Hematopoietic multipotent progenitor cell treated with erythropoietin and hydrocortisone succinate and interleukin-3 and kit ligand, for 6 days (in vitro differentiated cells): ENCODE data around the gene TRAPPC10.
A peak's percentile ranks its signal among the peaks of the same experiment; 100 is the strongest.

Source experiments
- DNase-seq: peaks from one replicate; pipeline ENCODE4 v3.0.0-alpha.2; 2015

TRAPPC10 gene

GRCh38 chr21:43983860-43984420 lies 28.2 kb upstream of the TRAPPC10 start:
- no peak for DNase-seq

GRCh38 chr21:43984905-43985689 lies 27.0 kb upstream of the TRAPPC10 start:
- DNase-seq: peak; percentile 14

DNA sequence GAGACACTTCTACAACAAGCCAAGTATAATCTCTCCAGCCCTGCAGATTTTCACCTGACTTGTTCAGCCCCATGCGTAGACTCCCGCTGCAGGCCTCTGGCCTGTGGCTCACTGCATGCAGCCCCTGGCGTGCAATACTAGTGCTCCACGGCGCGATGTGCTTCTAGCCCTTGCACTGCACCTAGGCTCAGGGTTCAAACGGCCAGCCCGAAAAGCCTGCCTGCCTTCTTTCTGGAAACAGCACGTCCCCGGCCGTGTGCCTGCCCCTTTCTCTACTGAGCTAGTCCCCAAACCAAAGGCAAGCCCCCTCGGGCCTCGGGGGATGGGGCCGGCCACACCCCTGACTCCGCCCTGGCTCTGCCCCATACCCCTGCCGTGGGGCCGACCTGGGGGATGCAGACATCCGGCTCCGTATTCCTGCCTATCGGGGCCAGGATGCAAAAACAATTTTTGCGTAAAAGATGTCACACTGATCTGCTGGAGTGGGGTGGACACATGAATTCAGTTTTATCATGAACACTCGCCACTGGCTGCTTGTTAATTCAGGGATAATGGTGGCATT lies 26.3 kb upstream of the TRAPPC10 start:
- no peak for DNase-seq

DNA sequence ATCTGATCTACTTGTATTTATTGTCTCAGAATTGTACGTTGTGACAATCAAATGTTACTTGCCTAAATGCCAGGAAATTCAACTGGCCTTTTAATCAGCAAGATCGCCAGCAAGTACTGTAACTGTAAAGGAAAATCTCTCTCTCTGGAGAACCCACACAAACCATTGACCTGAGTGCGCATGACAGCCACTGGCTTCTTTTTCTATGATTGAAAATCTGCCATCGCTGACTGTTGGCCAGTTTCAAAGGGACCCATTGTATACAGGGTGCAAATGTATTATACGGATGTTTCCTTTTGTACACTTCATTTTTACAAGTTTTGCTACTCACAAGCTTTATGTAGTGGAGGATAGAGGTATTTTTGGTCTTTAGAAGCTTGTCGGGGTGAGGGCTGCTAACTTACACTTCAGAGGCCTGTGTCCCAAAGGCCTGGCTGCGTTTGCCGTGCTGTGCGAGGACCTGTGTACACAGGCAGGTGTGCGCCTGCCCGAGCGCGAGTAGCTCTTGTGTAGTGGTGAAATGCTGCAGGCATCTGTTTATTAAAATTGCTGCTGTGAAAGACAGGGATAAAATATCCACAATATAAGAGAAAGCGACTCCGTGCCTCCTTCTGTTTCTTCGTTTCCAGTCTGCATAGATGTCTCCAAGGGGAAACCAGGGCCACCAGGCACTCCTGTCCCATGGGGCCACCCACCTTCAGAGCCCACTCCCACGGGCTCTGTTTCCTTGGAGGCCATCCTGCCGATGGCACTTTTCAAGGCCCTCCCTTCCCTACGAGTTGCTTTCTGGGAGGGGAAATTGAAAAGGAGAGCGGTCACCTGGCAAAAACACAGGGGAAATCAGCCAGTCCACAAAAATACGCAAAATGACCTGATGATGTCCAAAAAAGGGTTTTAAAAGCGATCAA lies 25.3 kb upstream of the TRAPPC10 start:
- no peak for DNase-seq

DNA sequence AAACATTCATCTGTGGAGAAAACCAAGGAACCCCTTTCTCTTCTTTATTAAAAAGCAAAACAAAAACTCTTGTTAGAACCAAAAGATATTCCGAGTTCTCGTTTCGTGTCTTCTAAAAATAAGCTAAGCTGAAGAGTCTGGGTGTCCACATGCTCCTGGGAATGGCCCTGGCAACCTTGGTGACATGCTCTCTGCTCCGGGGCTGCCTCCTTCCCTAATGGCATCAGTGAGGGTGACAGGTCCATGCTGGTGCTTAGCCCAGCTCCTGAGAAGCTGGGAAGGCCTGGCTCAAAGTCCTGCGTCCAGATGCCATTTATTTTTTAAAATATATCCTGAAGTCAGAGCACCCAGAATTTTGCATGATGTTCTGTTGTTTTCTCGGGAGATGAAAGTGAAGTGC lies 24.6 kb upstream of the TRAPPC10 start:
- DNase-seq: no peak

DNA sequence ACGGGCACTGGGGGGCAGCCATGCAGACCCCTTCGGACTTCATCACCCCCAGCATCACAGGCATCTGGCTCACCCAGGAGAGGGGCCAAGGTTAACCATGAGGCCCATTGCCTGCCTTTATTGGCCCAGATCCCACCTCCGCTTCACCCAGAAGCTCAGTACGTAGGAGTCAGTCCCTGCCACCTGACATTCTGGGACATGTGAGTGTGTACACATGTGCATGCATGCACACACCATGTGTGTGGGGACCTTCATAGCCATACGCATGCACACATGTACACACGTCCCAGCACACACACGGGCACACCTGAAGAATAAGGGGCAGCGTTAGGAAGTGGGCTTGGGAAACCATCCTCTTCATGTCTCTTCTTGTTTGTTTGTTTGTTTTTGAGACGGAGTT lies 24.1 kb upstream of the TRAPPC10 start:
- DNase-seq: no peak

- DNase-seq: no peak
Observed at GRCh38 chr21:43988506-43989230, 23.4 kb upstream of the TRAPPC10 start.

DNA sequence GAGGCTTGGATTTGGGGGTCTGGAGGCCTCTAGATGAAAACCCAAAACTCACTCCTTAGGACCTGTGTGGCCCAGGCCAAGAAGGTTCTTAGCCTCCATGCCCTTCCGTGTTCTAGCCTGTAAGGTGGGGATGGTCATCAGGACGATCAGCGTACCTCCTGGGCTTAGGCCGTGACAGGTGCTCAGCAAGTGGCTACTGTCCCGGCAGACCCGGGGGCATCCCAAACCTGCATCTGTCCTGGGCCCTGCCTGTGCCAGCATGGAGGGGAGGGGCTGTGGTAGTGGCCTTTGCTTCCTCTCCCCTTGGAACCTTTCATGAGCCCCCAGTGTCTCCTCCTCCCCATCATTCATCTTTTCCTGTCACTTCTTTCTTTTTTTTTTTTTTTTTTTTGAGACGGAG lies 22.7 kb upstream of the TRAPPC10 start:
- no peak for DNase-seq

DNA sequence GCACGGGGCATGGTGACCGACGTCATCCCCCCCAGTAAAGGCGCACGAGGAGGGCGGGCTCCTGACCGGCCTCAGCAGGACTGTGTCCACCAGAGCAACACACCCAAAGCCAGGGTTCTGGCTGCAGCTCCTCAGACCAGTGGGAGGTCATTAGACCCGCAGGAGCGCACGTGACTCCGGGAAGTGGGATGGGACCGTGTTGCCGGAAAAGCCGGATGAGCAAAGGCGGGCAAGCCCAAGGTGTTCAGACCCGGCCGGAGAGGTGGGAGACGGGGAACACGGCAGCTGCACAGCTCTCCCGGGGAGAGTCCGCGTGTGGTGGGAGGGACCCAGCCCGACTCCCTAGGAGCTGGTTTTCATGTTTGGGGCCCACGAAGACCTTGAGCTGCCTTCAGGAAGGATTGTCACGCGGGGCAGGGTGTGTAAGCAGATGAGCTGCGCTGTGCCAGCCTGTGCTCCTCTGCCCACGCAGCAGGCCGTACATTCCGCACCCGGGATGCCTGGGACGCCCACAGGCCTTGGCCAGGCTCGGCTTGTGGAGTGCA lies 20.6 kb upstream of the TRAPPC10 start:
- DNase-seq: no peak

DNA sequence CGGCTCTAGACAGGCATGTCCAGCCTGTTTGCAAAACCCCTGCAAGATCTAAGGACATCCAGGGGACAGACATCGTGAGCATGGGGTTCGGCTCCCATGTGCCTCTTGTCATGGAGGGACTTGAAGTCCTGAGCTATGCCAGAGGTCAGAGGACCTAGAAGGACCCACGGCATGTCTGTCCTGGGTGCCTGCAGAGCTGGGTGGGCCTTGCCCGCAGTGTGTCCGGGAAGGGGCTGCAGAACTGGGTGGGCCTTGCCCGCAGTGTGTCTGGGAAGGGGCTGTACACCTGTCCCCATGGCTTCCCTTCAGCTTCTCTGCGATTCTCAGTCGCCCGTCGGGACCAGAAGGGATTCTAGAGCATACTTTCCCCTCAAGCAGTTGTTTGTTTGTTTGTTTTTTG lies 20.0 kb upstream of the TRAPPC10 start:
- no peak for DNase-seq

- no peak for DNase-seq
Observed at GRCh38 chr21:43993420-43993934, 18.6 kb upstream of the TRAPPC10 start.

- no peak for DNase-seq
Observed at GRCh38 chr21:43994085-43994484, 18.0 kb upstream of the TRAPPC10 start.

DNA sequence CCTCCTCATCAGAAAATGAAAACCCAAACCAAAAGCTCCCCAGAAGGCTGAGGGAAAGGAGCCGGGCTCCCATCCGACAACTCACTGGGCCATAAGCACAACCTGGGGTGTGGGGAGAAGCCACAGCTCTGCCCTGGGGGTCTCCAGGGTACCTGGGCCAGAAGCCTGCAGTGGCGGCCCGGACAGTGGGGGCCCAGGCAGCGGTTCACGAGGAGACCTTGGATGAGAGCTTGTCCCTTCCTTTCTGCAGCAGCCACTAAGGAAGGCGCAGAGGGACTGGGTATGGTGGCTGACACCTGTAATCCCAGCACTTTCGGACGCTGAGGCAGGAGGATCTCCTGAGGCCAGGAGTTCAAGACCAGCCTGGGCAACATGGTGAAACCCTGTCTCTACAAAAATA lies 17.5 kb upstream of the TRAPPC10 start:
- no peak for DNase-seq

DNA sequence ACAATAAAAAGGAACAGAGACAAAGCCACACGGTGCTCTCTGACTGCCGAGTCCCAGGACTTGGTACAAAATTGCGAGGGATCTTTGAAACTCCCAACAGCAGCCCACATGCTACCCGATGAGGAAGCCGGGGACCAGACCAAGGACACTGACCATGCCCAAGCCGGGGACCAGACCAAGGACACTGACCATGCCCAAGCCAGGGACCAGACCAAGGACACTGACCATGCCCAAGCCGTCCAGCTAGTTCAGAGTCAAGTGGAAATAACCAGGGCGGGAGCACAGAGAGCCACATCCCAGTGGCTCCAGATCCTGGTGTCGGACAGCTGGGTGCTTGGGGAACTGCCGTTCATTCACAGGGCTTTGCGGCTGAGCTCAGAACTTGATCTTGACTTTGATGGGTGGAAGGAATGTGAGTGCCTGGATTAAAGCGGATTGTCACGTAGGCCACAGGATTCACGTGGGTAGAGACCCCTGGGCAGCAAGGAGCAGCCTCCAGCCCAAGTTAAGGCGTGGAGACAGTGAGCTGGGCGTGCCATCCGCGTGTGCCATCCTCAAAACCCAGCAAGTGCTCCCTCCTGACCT lies 16.5 kb upstream of the TRAPPC10 start:
- no peak for DNase-seq

DNA sequence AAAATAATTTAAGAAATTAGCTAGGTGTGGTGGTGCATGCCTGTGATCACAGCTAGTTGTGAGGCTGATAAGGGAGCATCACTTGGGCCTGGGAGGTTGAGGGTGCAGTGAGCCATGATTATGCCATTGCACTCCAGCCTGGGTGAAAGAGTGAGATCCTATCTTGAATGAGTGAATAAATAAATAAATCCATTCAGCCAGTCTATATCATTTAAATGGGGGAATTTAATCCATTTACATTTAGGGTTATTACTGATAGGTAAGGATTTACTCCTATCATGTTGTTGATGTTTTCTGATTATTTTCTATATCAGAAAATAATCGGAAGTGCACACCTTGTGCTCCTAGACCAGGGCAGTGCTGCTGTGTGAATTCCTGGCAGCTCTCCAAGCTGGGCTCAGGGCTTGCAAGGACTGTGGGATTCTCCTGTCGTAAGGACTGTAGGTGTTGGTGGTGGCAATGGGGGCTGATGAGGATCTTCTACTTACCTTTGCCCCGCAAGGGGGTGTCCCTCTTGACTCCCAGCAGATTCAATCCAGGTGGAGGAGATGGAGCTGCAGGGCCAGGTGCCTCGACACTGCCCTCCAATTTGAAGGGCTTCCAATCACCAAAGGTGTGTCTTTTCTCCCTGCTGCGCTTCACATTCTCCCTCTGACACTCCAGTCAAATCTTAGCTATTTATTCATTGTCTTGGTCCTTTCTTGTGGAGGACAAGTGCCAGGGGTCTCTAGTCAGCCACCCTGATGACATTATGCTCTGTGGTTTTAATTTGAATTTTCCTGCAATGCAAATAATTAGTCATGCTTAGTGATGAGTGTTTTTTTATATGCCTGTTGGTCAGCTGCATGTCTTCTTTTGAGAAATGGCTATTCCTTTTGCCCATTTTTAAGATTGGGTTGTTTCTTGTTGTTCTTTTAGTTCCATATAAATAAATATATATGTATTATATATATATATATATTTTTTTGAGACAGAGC lies 14.1 kb upstream of the TRAPPC10 start:
- DNase-seq: no peak

GRCh38 chr21:44000360-44000759 lies 11.7 kb upstream of the TRAPPC10 start:
- DNase-seq: no peak

- DNase-seq: no peak
Observed at GRCh38 chr21:44002511-44002910, 9.6 kb upstream of the TRAPPC10 start.

DNA sequence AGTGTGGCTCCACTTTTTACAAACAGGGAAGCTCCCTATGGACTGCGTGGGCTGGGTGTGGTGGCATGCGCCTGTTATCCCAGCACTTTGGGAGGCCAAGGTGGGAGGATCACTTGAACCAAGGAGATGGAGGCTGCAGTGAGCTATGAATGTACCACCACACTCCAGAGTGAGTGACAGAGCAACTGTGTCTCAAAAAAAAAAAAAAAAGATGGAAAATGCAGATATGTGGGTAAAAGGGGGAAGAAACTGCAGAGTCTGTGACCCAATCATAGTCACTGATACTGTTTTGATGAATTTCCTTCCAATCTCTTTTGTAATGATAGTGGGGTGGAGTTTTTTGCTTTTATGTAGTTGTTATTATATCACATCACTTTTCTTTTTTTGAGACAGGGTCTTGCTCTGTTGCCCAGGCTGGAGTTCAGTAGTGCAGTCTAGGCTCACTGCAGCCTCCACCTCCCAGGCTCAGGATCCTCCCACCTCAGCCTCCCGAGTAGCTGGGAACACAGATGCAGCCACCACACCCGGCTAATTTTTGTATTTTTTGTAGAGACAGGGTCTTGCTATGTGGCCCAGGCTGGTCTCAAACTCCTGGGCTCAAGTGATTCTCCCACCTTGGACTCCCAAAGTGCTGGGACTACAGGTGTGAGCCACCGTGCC lies 8.7 kb upstream of the TRAPPC10 start:
- peak; percentile 34 for DNase-seq

DNA sequence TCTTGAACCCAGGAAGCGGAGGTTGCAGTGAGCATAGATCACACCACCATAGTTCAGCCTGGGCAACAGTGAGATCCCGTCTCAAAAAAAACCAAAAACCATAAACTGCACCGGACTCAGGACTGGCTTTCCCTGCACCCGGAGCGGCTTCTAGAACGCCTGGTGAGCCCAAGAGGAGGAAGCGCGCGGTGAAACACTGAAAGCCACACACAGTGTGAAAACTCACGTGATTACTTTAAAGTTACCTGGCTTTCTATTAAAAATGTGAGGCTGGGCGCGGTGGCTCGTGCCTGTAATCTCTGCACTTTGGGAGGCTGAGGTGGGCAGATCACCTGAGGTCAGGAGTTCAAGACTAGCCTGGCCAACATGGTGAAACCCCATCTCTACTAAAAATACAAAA lies 7.0 kb upstream of the TRAPPC10 start:
- DNase-seq: no peak

- no peak for DNase-seq
Observed at GRCh38 chr21:44005593-44005992, 6.5 kb upstream of the TRAPPC10 start.
